Measurements from ENCODE around the gene CELA2A. TPM values are rescaled to one million over a fixed set of nuclear protein-coding genes. Genes with fewer than 3 reads are reported as not detected.
A peak's percentile ranks its signal among the peaks of the same experiment; 100 is the strongest.

CELA2A gene
- total and polyA plus RNA-seq, 9 of the 15 experiments (the other 6 are each of a cell fraction or from before 2014, with no cell fraction given), result 0.62 TPM; not detected in 8

- no peak for DNase-seq (ENCODE audit: extremely low read depth in 1 of 4, low spot score in 3 of 4)
- Histone ChIP-seq H3K79me2 (ENCODE audit: control insufficient read depth, insufficient read depth, low read length) (no peaks in the 10 kb centered on the region), H3K4me2 (ENCODE audit: insufficient read depth, low read length) (no peak overlapping the region), H3K4me3 (no peak overlapping the region), H4K20me1 (replicated peaks; ENCODE audit: control insufficient read depth, insufficient read depth, low read length) (no peaks in the 10 kb centered on the region), H3K27ac (ENCODE audit: extremely low read depth, low read depth, low read length) (no peak overlapping the region), H3K9me3 (replicated peaks; ENCODE audit: control insufficient read depth, insufficient read depth, low read depth, low read length) (no peaks in the 10 kb centered on the region), H3K27me3 (ENCODE audit: control insufficient read depth in 2 of 2, insufficient read depth in 2 of 2, low read length in 2 of 2) (no peaks in the 10 kb centered on the region), H2AFZ (ENCODE audit: low read depth, low read length) (no peak overlapping the region), H3K36me3 (ENCODE audit: control insufficient read depth, insufficient read depth, low read length) (no peaks in the 10 kb centered on the region), H3K4me1 (replicated peaks in 1 of 2; ENCODE audit: control insufficient read depth in 2 of 2, insufficient read depth in 2 of 2, low read length in 2 of 2) (peaks cover 2 to 10% of the 10 kb centered on the region in 2 experiments; a peak in 4 of 5 replicates), H3K9me1 (ENCODE audit: control insufficient read depth, insufficient read depth, low read length) (no peaks in the 10 kb centered on the region), H3K9ac (ENCODE audit: insufficient read depth in 1 of 2, low read depth in 2 of 2, low read length in 2 of 2) (no peak overlapping the region)
- in situ Hi-C loops (cut with MboI) (no loop called here), intact Hi-C loops (cut with micrococcal nuclease) (loop anchor here (10.0 kb wide), 1 partner anchor 285 kb away; the partner anchor contains the start of gene TMEM51)
- no peak for FAIRE-seq
- no peak for ATAC-seq
- WGBS (ENCODE audit: insufficient coverage, low coverage, missing lambda C conversion rate), result 57% methylated on average over 13 of the region's 14 CpGs
- CTCF ChIA-PET (ENCODE audit: low intra/inter-chr PET ratio), result no interaction called here
- no TSS peak for BruUV-seq (replicated peaks)
- POLR2A ChIA-PET, result no interaction called here
- TF ChIP-seq, protein P1, sequence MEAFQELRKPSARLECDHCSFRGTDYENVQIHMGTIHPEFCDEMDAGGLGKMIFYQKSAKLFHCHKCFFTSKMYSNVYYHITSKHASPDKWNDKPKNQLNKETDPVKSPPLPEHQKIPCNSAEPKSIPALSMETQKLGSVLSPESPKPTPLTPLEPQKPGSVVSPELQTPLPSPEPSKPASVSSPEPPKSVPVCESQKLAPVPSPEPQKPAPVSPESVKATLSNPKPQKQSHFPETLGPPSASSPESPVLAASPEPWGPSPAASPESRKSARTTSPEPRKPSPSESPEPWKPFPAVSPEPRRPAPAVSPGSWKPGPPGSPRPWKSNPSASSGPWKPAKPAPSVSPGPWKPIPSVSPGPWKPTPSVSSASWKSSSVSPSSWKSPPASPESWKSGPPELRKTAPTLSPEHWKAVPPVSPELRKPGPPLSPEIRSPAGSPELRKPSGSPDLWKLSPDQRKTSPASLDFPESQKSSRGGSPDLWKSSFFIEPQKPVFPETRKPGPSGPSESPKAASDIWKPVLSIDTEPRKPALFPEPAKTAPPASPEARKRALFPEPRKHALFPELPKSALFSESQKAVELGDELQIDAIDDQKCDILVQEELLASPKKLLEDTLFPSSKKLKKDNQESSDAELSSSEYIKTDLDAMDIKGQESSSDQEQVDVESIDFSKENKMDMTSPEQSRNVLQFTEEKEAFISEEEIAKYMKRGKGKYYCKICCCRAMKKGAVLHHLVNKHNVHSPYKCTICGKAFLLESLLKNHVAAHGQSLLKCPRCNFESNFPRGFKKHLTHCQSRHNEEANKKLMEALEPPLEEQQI (IDR thresholded peaks at IDR 0.05), result no peak
- TF ChIP-seq TEAD1 (CRISPR knock-in tag; IDR thresholded peaks at IDR 0.05), result no peak
- no peak for TF ChIP-seq ZNF124 (CRISPR knock-in tag; IDR thresholded peaks at IDR 0.05)
- peak; percentile 29; the same call in 1 of the 2 replicates for TF ChIP-seq SMARCA5 (IDR thresholded peaks at IDR 0.05)
- TF ChIP-seq ZBTB40 (IDR thresholded peaks at IDR 0.05), result no peak
- TF ChIP-seq ZBTB40 (CRISPR knock-in tag; IDR thresholded peaks at IDR 0.05), result no peak
- no peak for TF ChIP-seq ZNF165 (CRISPR knock-in tag; IDR thresholded peaks at IDR 0.05; ENCODE audit: borderline replicate concordance)
- TF ChIP-seq ILK (tag; IDR thresholded peaks at IDR 0.05; ENCODE audit: borderline replicate concordance, low read depth), result no peak
- TF ChIP-seq L3MBTL2 (IDR thresholded peaks at IDR 0.05), result 0 out of 2 replicates have a peak, but pooled peaks have one; percentile 18
- no peak for TF ChIP-seq MEF2D (tag; conservative IDR thresholded peaks at IDR 0.05; ENCODE audit: low read depth)
- no peak for TF ChIP-seq MITF (IDR thresholded peaks at IDR 0.05)
Measured at GRCh38 chr1:15439325-15439724, 17.2 kb upstream of the CELA2A start.

All from K562 (cell line).